A673 (cell line): ENCODE data around the gene DPYSL4. TPM values are rescaled to one million over a fixed set of nuclear protein-coding genes. Genes with fewer than 3 reads are reported as not detected.

Source experiments
- BruUV-seq: library from RNA; stranded (reverse); fragments of 400-500 nt; replicated peaks from 2 replicates; lab custom pipeline; 2021; lab: Mats Ljungman, UMichigan
- CTCF ChIA-PET: fragments of 300-600 bp; sonication (Branson Sonifier 250); formaldehyde crosslinking; loops from one replicate; lab custom pipeline; 2022; ENCODE audit warnings: antibody characterized with exemption; lab: Charles Lee
- POLR2A ChIA-PET: fragments of 300-600 bp; sonication (Branson Sonifier 250); formaldehyde crosslinking; loops from one replicate; lab custom pipeline; 2022; ENCODE audit warnings: antibody characterized with exemption; ENCODE audit not compliant: low non-redundant PET; lab: Charles Lee
- DNase-seq: peaks from one replicate; pipeline ENCODE4 v3.0.0-alpha.2; 2015; ENCODE audit warnings: low spot score
- H3K27ac ChIP-seq: fragments of 200-600 bp; sonication (generic); 2 replicates; pipeline ENCODE4 v1.5.1; 2016; ENCODE audit warnings: mixed run types, low read depth, mild to moderate bottlenecking, mixed read lengths, antibody characterized with exemption, low read length; ENCODE audit not compliant: poor library complexity, severe bottlenecking
- H3K27me3 ChIP-seq: fragments of 200-600 bp; sonication (generic); replicated peaks from 2 replicates; pipeline ENCODE4 v1.6.1; 2017; ENCODE audit warnings: mixed run types, low read depth, mild to moderate bottlenecking, mixed read lengths, antibody characterized with exemption, low read length; ENCODE audit not compliant: insufficient read depth, poor library complexity
- H3K36me3 ChIP-seq: fragments of 200-600 bp; sonication (generic); 2 replicates; pipeline ENCODE4 v1.6.1; 2016; ENCODE audit warnings: mixed run types, mild to moderate bottlenecking, mixed read lengths, antibody characterized with exemption, low read length; ENCODE audit not compliant: insufficient read depth, poor library complexity, severe bottlenecking
- H3K4me1 ChIP-seq: fragments of 200-600 bp; sonication (generic); 2 replicates; pipeline ENCODE4 v1.6.1; 2017; ENCODE audit warnings: mixed run types, mild to moderate bottlenecking, mixed read lengths, antibody characterized with exemption, low read length; ENCODE audit not compliant: insufficient read depth, poor library complexity, severe bottlenecking
- H3K4me3 ChIP-seq: fragments of 200-600 bp; sonication (generic); 2 replicates; pipeline ENCODE4 v1.5.1; 2016; ENCODE audit warnings: low read depth, mixed run types, mild to moderate bottlenecking, mixed read lengths, low read length; ENCODE audit not compliant: poor library complexity, severe bottlenecking
- H3K9me3 ChIP-seq: fragments of 200-600 bp; sonication (generic); 2 replicates; pipeline ENCODE4 v1.6.1; 2016; ENCODE audit warnings: mixed run types, low read depth, mild to moderate bottlenecking, mixed read lengths, antibody characterized with exemption, low read length; ENCODE audit not compliant: poor library complexity, severe bottlenecking
- EZH2 ChIP-seq: fragments of 200-600 bp; sonication (generic); IDR thresholded peaks from 2 replicates; pipeline ENCODE4 v1.6.1; 2017; ENCODE audit warnings: borderline replicate concordance, low read depth, mild to moderate bottlenecking, mixed read lengths, antibody characterized with exemption, low read length; ENCODE audit not compliant: poor library complexity, severe bottlenecking
- intact Hi-C: fragments of 100-400 bp; cut with micrococcal nuclease; formaldehyde crosslinking; loops from one replicate; pipeline ENCODE4 v1.10.0; 2022; ENCODE audit not compliant: unreplicated experiment
- total RNA-seq: library from RNA; stranded (reverse); gene quantifications from 2 replicates; pipeline ENCODE4 v1.2.3, GENCODE V29; 2021
- TF ChIP-seq, protein P1 (sequence below): fragments of 300-800, 200-600 bp; sonication (generic); conservative IDR thresholded peaks from 2 replicates; pipeline ENCODE4 v1.5.1; 2017; ENCODE audit warnings: low read depth, mild to moderate bottlenecking, antibody characterized with exemption, low read length, moderate library complexity, mixed read lengths

The DPYSL4 gene
- total RNA-seq, 1 experiment from 2014 or later = 13.1 TPM

- Histone ChIP-seq H3K9me3 (no peaks in the 10 kb centered on the region), H3K27me3 (no peaks in the 10 kb centered on the region), H3K4me1 (no peaks in the 10 kb centered on the region), H3K4me3 (no peak overlapping the region), H3K36me3 (no peaks in the 10 kb centered on the region), H3K27ac (no peak overlapping the region)
- TF ChIP-seq EZH2 = no peak
- TF ChIP-seq, protein P1, sequence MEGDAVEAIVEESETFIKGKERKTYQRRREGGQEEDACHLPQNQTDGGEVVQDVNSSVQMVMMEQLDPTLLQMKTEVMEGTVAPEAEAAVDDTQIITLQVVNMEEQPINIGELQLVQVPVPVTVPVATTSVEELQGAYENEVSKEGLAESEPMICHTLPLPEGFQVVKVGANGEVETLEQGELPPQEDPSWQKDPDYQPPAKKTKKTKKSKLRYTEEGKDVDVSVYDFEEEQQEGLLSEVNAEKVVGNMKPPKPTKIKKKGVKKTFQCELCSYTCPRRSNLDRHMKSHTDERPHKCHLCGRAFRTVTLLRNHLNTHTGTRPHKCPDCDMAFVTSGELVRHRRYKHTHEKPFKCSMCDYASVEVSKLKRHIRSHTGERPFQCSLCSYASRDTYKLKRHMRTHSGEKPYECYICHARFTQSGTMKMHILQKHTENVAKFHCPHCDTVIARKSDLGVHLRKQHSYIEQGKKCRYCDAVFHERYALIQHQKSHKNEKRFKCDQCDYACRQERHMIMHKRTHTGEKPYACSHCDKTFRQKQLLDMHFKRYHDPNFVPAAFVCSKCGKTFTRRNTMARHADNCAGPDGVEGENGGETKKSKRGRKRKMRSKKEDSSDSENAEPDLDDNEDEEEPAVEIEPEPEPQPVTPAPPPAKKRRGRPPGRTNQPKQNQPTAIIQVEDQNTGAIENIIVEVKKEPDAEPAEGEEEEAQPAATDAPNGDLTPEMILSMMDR = no peak
- intact Hi-C loops = no loop called here
- BruUV-seq = no TSS peak
- ChIA-PET CTCF (no interaction called here), POLR2A (no interaction called here)
- no peak for DNase-seq
Measured at GRCh38 chr10:132169031-132169765, 17.6 kb upstream of the DPYSL4 start.

GRCh38 chr10:132169766-132170560, 16.8 kb upstream of the DPYSL4 start:
- POLR2A ChIA-PET = no interaction called here
- TF ChIP-seq, protein P1 = no peak
- no peak for TF ChIP-seq EZH2
- no peak for DNase-seq
- Histone ChIP-seq H3K4me1 (no peaks in the 10 kb centered on the region), H3K27ac (no peak overlapping the region), H3K36me3 (no peaks in the 10 kb centered on the region), H3K27me3 (peaks cover 4% of the 10 kb centered on the region), H3K4me3 (no peak overlapping the region), H3K9me3 (no peaks in the 10 kb centered on the region)
- CTCF ChIA-PET = interaction anchor here (0.6 kb wide), 1 partner anchor 211 kb away, joined by 6 read pairs; no protein-coding TSS in a partner anchor
- BruUV-seq = no TSS peak
- intact Hi-C loops = no loop called here

GRCh38 chr10:132170561-132171361, 16.0 kb upstream of the DPYSL4 start:
- Histone ChIP-seq H3K27me3 (peaks cover 12% of the 10 kb centered on the region), H3K9me3 (no peaks in the 10 kb centered on the region), H3K4me1 (no peaks in the 10 kb centered on the region), H3K36me3 (no peaks in the 10 kb centered on the region), H3K4me3 (no peak overlapping the region), H3K27ac (no peak overlapping the region)
- ChIA-PET POLR2A (no interaction called here), CTCF (interaction anchor here (0.6 kb wide), 1 partner anchor 211 kb away, joined by 6 read pairs; no protein-coding TSS in a partner anchor)
- DNase-seq = no peak
- TF ChIP-seq EZH2 = no peak
- TF ChIP-seq, protein P1 = no peak
- no TSS peak for BruUV-seq
- intact Hi-C loops = no loop called here
